Activated naive CD4-positive, alpha-beta T cell treated with anti-CD3 and anti-CD28 coated beads, Interleukin-2, amount 50 U/mL, for 72 hours (primary cell): ENCODE measurements around the gene SLC6A4. TPM values are rescaled to one million over a fixed set of nuclear protein-coding genes. Genes with fewer than 3 reads are reported as not detected.
"Not testable (repeated sequence)": the region's sequence is repeated elsewhere in the genome, so short reads cannot be mapped to it uniquely, and the experiment has no call there.

Experiments
- ATAC-seq, 2 donors: fragments of 150-1000 bp; cut with Tn5 transposase; 2 replicates each; pipeline ENCODE4 v1.10.0; 2021; ENCODE audit warnings: mild to moderate bottlenecking in 2 of 2, moderate library complexity in 2 of 2
- DNase-seq, 2 donors: peaks; one replicate each; pipeline ENCODE4 v3.0.0; 2021 to 2022; ENCODE audit warnings: low spot score in 2 of 2
- H3K27ac Mint-ChIP-seq, 2 donors: one replicate each; pipeline ENCODE4 v1.8.0; 2022; ENCODE audit warnings: mild to moderate bottlenecking in 2 of 2, mixed read lengths in 2 of 2
- H3K36me3 Mint-ChIP-seq, 2 donors: one replicate each; pipeline ENCODE4 v1.8.0; 2022; ENCODE audit warnings: mixed read lengths in 2 of 2
- H3K9me3 Mint-ChIP-seq, 2 donors: one replicate each; pipeline ENCODE4 v1.8.0; 2022; ENCODE audit warnings: mixed read lengths in 2 of 2
- total RNA-seq, 2 donors: library from RNA; stranded (reverse); gene quantifications; one replicate each; pipeline ENCODE4 v1.2.3, GENCODE V29; 2022

Gene SLC6A4
- total RNA-seq, 2 donors from 2014 or later, result not detected

GRCh38 chr17:30230009-30230408 lies 5.5 kb downstream of the SLC6A4 start:
- peak overlapping the region in 1 of 2 donors; percentile 70 for H3K27ac Mint-ChIP-seq
- H3K36me3 Mint-ChIP-seq, DNase-seq, H3K9me3 Mint-ChIP-seq, ATAC-seq: not testable (repeated sequence)

GRCh38 chr17:30229012-30229411 lies 6.5 kb downstream of the SLC6A4 start:
- DNase-seq (no peak), ATAC-seq (no peak)
- Mint-ChIP-seq H3K27ac (no peak overlapping the region), H3K36me3 (no peaks in the 10 kb centered on the region), H3K9me3 (no peaks in the 10 kb centered on the region)

- no peaks in the 10 kb centered on the region for H3K36me3 Mint-ChIP-seq
- DNase-seq (no peak), ATAC-seq (no peak)
- no peak overlapping the region for H3K27ac Mint-ChIP-seq
- H3K9me3 Mint-ChIP-seq, result no peaks in the 10 kb centered on the region
Observed at GRCh38 chr17:30228011-30228410, 7.5 kb downstream of the SLC6A4 start.

- no peak for ATAC-seq
- DNase-seq, result no peak
- no peaks in the 10 kb centered on the region for H3K9me3 Mint-ChIP-seq
- H3K36me3 Mint-ChIP-seq, result no peaks in the 10 kb centered on the region
- no peak overlapping the region for H3K27ac Mint-ChIP-seq
Observed at GRCh38 chr17:30226878-30227277, 8.6 kb downstream of the SLC6A4 start.

- H3K36me3 Mint-ChIP-seq, result no peaks in the 10 kb centered on the region
- DNase-seq (no peak), ATAC-seq (no peak)
- no peak overlapping the region for H3K27ac Mint-ChIP-seq
- H3K9me3 Mint-ChIP-seq, result no peaks in the 10 kb centered on the region
Observed at GRCh38 chr17:30225919-30226553, 9.5 kb downstream of the SLC6A4 start.

- no peak for DNase-seq
- Mint-ChIP-seq H3K27ac (no peak overlapping the region), H3K36me3 (no peaks in the 10 kb centered on the region), H3K9me3 (no peaks in the 10 kb centered on the region)
- no peak for ATAC-seq
Observed at GRCh38 chr17:30225112-30225511, 10.4 kb downstream of the SLC6A4 start.

- Mint-ChIP-seq H3K9me3 (no peaks in the 10 kb centered on the region), H3K36me3 (no peaks in the 10 kb centered on the region), H3K27ac (no peak overlapping the region)
- ATAC-seq (no peak), DNase-seq (no peak)
Observed at GRCh38 chr17:30224419-30224960, 11.0 kb downstream of the SLC6A4 start.

- no peak for DNase-seq
- H3K9me3 Mint-ChIP-seq, result no peaks in the 10 kb centered on the region
- H3K36me3 Mint-ChIP-seq, result no peaks in the 10 kb centered on the region
- no peak for ATAC-seq
- H3K27ac Mint-ChIP-seq, result no peak overlapping the region
Observed at GRCh38 chr17:30222721-30223175, 12.7 kb downstream of the SLC6A4 start.

- no peak for DNase-seq
- ATAC-seq, result no peak
- Mint-ChIP-seq H3K36me3 (no peaks in the 10 kb centered on the region), H3K27ac (no peak overlapping the region), H3K9me3 (no peaks in the 10 kb centered on the region)
Observed at GRCh38 chr17:30222251-30222650, 13.2 kb downstream of the SLC6A4 start.

- no peaks in the 10 kb centered on the region for H3K9me3 Mint-ChIP-seq
- ATAC-seq, result no peak
- no peak overlapping the region for H3K27ac Mint-ChIP-seq
- H3K36me3 Mint-ChIP-seq, result no peaks in the 10 kb centered on the region
- DNase-seq, result no peak
Observed at GRCh38 chr17:30221346-30221745, 14.2 kb downstream of the SLC6A4 start.

GRCh38 chr17:30220414-30220813 lies 15.1 kb downstream of the SLC6A4 start:
- Mint-ChIP-seq H3K27ac (no peak overlapping the region), H3K9me3 (no peaks in the 10 kb centered on the region), H3K36me3 (no peaks in the 10 kb centered on the region)
- no peak for DNase-seq
- ATAC-seq, result no peak

GRCh38 chr17:30219833-30220232 lies 15.7 kb downstream of the SLC6A4 start:
- ATAC-seq (no peak), DNase-seq (no peak)
- H3K9me3 Mint-ChIP-seq, result no peaks in the 10 kb centered on the region
- H3K36me3 Mint-ChIP-seq, result no peaks in the 10 kb centered on the region
- H3K27ac Mint-ChIP-seq, result no peak overlapping the region

- H3K27ac Mint-ChIP-seq, result no peak overlapping the region
- DNase-seq, result no peak
- ATAC-seq, result no peak
- H3K36me3 Mint-ChIP-seq, result no peaks in the 10 kb centered on the region
- H3K9me3 Mint-ChIP-seq, result no peaks in the 10 kb centered on the region
Observed at GRCh38 chr17:30219315-30219714, 16.2 kb downstream of the SLC6A4 start.

- ATAC-seq (peak in 1 of 2 donors; percentile 74), DNase-seq (no peak)
- Mint-ChIP-seq H3K9me3 (no peaks in the 10 kb centered on the region), H3K27ac (no peak overlapping the region), H3K36me3 (no peaks in the 10 kb centered on the region)
Observed at GRCh38 chr17:30218799-30219198, 16.7 kb downstream of the SLC6A4 start.

GRCh38 chr17:30217746-30218245 lies 17.7 kb downstream of the SLC6A4 start:
- Mint-ChIP-seq H3K9me3 (no peaks in the 10 kb centered on the region), H3K36me3 (no peaks in the 10 kb centered on the region), H3K27ac (no peak overlapping the region)
- ATAC-seq, result no peak
- no peak for DNase-seq

- H3K27ac Mint-ChIP-seq, result no peak overlapping the region
- H3K36me3 Mint-ChIP-seq, result no peaks in the 10 kb centered on the region
- ATAC-seq (no peak), DNase-seq (no peak)
- H3K9me3 Mint-ChIP-seq, result no peaks in the 10 kb centered on the region
Observed at GRCh38 chr17:30217054-30217453, 18.4 kb downstream of the SLC6A4 start.

GRCh38 chr17:30212750-30213149 lies 22.7 kb downstream of the SLC6A4 start:
- no peaks in the 10 kb centered on the region for H3K36me3 Mint-ChIP-seq
- DNase-seq (no peak), ATAC-seq (no peak)
- no peaks in the 10 kb centered on the region for H3K9me3 Mint-ChIP-seq
- no peak overlapping the region for H3K27ac Mint-ChIP-seq

- ATAC-seq (no peak), DNase-seq (no peak)
- no peaks in the 10 kb centered on the region for H3K9me3 Mint-ChIP-seq
- H3K36me3 Mint-ChIP-seq, result no peaks in the 10 kb centered on the region
- no peak overlapping the region for H3K27ac Mint-ChIP-seq
Observed at GRCh38 chr17:30211371-30211770, 24.1 kb downstream of the SLC6A4 start.
